HG02623 (cell line): ENCODE measurements around the gene LDLRAD4.

Experiments used
- ATAC-seq: cut with Tn5 transposase; IDR thresholded peaks from one replicate; pipeline ENCODE4 v1.9.1; 2021; ENCODE audit warnings: moderate library complexity; ENCODE audit not compliant: unreplicated experiment

The LDLRAD4 gene

GRCh38 chr18:13454363-13455150, 236.0 kb downstream of the LDLRAD4 start:
- no peak for ATAC-seq

GRCh38 chr18:13455471-13455870, 236.9 kb downstream of the LDLRAD4 start:
- no peak for ATAC-seq

- peak; percentile 35 for ATAC-seq
These were observed 237.5 kb downstream of the LDLRAD4 start for GRCh38 chr18:13455960-13456481.

- ATAC-seq, result no peak
These were observed 238.2 kb downstream of the LDLRAD4 start for GRCh38 chr18:13456736-13457271.

GRCh38 chr18:13457327-13457726, 238.8 kb downstream of the LDLRAD4 start:
- ATAC-seq, result no peak

- no peak for ATAC-seq
These were observed 242.4 kb downstream of the LDLRAD4 start for GRCh38 chr18:13460946-13461345.

GRCh38 chr18:13461469-13461868, 242.9 kb downstream of the LDLRAD4 start:
- no peak for ATAC-seq

- no peak for ATAC-seq
These were observed 243.4 kb downstream of the LDLRAD4 start for GRCh38 chr18:13461936-13462335.

- ATAC-seq, result no peak
These were observed 244.1 kb downstream of the LDLRAD4 start for GRCh38 chr18:13462686-13463085.

- ATAC-seq, result no peak
These were observed 245.1 kb downstream of the LDLRAD4 start for GRCh38 chr18:13463526-13464210.

GRCh38 chr18:13464432-13465123, 246.0 kb downstream of the LDLRAD4 start:
- ATAC-seq, result peak; percentile 97

- peak; percentile 19 for ATAC-seq
These were observed 246.5 kb downstream of the LDLRAD4 start for GRCh38 chr18:13465124-13465446.

GRCh38 chr18:13465476-13465875, 246.9 kb downstream of the LDLRAD4 start:
- no peak for ATAC-seq

- ATAC-seq, result no peak
These were observed 252.1 kb downstream of the LDLRAD4 start for GRCh38 chr18:13470516-13471197.

GRCh38 chr18:13471198-13471845, 252.8 kb downstream of the LDLRAD4 start:
- ATAC-seq, result no peak

GRCh38 chr18:13471971-13472628, 253.5 kb downstream of the LDLRAD4 start:
- ATAC-seq, result no peak

GRCh38 chr18:13473751-13474150, 255.2 kb downstream of the LDLRAD4 start:
- no peak for ATAC-seq

GRCh38 chr18:13474336-13474735, 255.8 kb downstream of the LDLRAD4 start:
- ATAC-seq, result no peak

- no peak for ATAC-seq
These were observed 256.5 kb downstream of the LDLRAD4 start for GRCh38 chr18:13474907-13475545.
